HUES64 (cell line): ENCODE data around the gene MYL2.

Source experiments
- H3K27ac ChIP-seq: 2 replicates; pipeline ENCODE4 v1.7.0; 2013; ENCODE audit warnings: low read depth, low read length, inconsistent platforms
- H3K27me3 ChIP-seq: 2 replicates; pipeline ENCODE4 v1.6.1; 2013; ENCODE audit warnings: mild to moderate bottlenecking, low read length; ENCODE audit not compliant: insufficient read depth
- H3K36me3 ChIP-seq: 2 replicates; pipeline ENCODE4 v1.6.1; 2013; ENCODE audit warnings: mild to moderate bottlenecking, low read length; ENCODE audit not compliant: insufficient read depth
- H3K4me1 ChIP-seq: 2 replicates; pipeline ENCODE4 v1.6.1; 2013; ENCODE audit warnings: mild to moderate bottlenecking, low read length, moderate library complexity; ENCODE audit not compliant: insufficient read depth
- H3K4me3 ChIP-seq: 2 replicates; pipeline ENCODE4 v1.5.1; 2013; ENCODE audit warnings: mild to moderate bottlenecking, low read length, moderate library complexity
- H3K9ac ChIP-seq: 2 replicates; pipeline ENCODE4 v1.6.1; 2013; ENCODE audit warnings: mild to moderate bottlenecking, low read depth, low read length
- H3K9me3 ChIP-seq: 2 replicates; pipeline ENCODE4 v1.6.1; 2013; ENCODE audit warnings: low read depth, low read length; ENCODE audit not compliant: insufficient read depth
- WGBS: fragments of 150-250, 120-280 bp; methylation state at CpG from one replicate; pipeline ENCODE4 v1.1.7; 2013; ENCODE audit warnings: missing lambda C conversion rate; 5-methylcytosine and 5-hydroxymethylcytosine counted together

Gene MYL2

GRCh38 chr12:110863161-110863560, 57.2 kb downstream of the MYL2 start:
- H3K27me3 ChIP-seq = no peaks in the 10 kb centered on the region
- peaks cover 11% of the 10 kb centered on the region; the same call in 1 of the 2 replicates for H3K4me1 ChIP-seq
- H3K36me3 ChIP-seq = no peaks in the 10 kb centered on the region
- H3K27ac ChIP-seq = no peak overlapping the region
- no peaks in the 10 kb centered on the region for H3K9me3 ChIP-seq
- no peak overlapping the region for H3K9ac ChIP-seq
- 84% methylated on average over 6 of the region's 7 CpGs for WGBS
- no peak overlapping the region for H3K4me3 ChIP-seq

- no peaks in the 10 kb centered on the region for H3K27me3 ChIP-seq
- H3K9ac ChIP-seq = no peak overlapping the region
- no peak overlapping the region for H3K4me3 ChIP-seq
- 86% methylated on average over 8 of the region's 9 CpGs for WGBS
- H3K36me3 ChIP-seq = no peaks in the 10 kb centered on the region
- H3K4me1 ChIP-seq = peaks cover 12% of the 10 kb centered on the region; the same call in 1 of the 2 replicates
- no peaks in the 10 kb centered on the region for H3K9me3 ChIP-seq
- H3K27ac ChIP-seq = peak overlapping the region; percentile 23; the same call in 1 of the 2 replicates
Observed at GRCh38 chr12:110862329-110862728, 58.0 kb downstream of the MYL2 start.

- Histone ChIP-seq H3K36me3 (no peaks in the 10 kb centered on the region), H3K4me3 (no peak overlapping the region), H3K9me3 (no peaks in the 10 kb centered on the region), H3K27me3 (no peaks in the 10 kb centered on the region), H3K9ac (no peak overlapping the region), H3K4me1 (peaks cover 12% of the 10 kb centered on the region; the same call in 1 of the 2 replicates), H3K27ac (peak overlapping the region; percentile 23; the same call in 1 of the 2 replicates)
- 68% methylated on average over 7 of the region's 7 CpGs for WGBS
Observed at GRCh38 chr12:110861729-110862128, 58.6 kb downstream of the MYL2 start.
